ENCODE measurements around the gene CUEDC1. TPM values are rescaled to one million over a fixed set of nuclear protein-coding genes. Genes with fewer than 3 reads are reported as not detected.

CUEDC1 gene
- total RNA-seq, 1 donor from 2014 or later, result 24.6 TPM

DNA sequence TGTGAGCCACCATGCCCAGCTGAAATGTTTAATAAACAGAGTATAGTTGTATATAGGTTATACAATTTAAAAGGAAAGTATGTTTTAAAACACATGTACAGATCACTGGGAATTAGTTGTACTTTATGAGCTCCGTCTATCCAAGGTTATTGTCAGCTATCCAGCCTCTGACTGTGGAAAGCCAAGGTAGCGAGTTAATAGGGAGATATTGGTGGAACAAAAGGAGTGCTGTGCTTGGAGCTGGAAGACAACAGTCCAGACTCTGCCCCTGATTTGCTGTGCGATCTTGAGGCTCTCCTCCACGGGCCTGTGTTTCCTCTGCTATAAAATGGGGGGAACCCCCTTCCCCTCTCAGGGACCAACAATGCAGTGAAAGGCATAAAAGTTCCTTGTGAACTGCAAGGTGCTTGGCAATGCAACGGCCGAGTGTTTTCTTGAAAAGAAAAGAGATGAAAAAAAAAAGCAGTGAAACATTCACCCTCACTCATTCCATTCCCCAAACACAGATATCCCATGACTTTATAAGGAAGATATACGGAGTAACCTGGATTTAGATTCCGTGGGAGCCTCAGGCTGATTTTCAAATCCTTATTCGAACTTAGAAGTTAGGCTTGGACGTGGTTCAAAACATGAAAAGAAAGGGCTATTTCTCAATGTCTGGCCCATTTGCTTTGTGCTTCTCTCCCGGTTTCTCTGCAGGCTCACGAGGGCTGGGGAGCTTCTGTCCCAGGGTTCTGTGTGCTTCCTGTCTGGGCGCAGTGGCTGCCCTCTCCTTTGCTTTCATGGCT, 34.1 kb downstream of the CUEDC1 start:
- Histone ChIP-seq H3K36me3 (ENCODE audit: control insufficient read depth, insufficient read depth, low read length) (no peaks in the 10 kb centered on the region), H3K4me3 (ENCODE audit: low read depth, low read length) (no peak overlapping the region), H3K27me3 (ENCODE audit: control insufficient read depth, insufficient read depth, low read length) (no peaks in the 10 kb centered on the region)
- TF ChIP-seq, protein P1, sequence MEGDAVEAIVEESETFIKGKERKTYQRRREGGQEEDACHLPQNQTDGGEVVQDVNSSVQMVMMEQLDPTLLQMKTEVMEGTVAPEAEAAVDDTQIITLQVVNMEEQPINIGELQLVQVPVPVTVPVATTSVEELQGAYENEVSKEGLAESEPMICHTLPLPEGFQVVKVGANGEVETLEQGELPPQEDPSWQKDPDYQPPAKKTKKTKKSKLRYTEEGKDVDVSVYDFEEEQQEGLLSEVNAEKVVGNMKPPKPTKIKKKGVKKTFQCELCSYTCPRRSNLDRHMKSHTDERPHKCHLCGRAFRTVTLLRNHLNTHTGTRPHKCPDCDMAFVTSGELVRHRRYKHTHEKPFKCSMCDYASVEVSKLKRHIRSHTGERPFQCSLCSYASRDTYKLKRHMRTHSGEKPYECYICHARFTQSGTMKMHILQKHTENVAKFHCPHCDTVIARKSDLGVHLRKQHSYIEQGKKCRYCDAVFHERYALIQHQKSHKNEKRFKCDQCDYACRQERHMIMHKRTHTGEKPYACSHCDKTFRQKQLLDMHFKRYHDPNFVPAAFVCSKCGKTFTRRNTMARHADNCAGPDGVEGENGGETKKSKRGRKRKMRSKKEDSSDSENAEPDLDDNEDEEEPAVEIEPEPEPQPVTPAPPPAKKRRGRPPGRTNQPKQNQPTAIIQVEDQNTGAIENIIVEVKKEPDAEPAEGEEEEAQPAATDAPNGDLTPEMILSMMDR (IDR thresholded peaks at IDR 0.05; ENCODE audit: insufficient read depth, low read length, poor library complexity, severe bottlenecking), result no peak
- DNase-seq (ENCODE audit: low read depth), result no peak

DNA sequence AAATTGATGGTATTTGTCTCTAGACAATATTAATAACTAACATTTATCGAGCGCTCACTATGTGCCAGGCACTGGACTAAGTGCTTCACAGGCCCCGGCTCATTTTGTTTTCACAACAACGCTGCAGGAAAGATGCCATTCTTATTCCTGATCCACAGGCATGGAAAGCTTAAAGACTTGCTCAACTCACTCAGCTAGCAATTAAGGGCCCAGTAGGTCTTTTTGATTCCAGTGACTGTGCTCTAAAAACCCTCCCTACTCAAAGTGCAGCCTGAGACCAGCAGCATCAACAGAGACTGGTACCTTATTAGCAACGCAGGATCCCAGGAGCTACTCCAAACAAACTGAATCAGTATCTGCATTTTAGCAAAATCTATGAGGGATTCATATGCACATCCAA, 35.3 kb downstream of the CUEDC1 start:
- no peak for DNase-seq (ENCODE audit: low read depth)
- no peaks in the 10 kb centered on the region for H3K27me3 ChIP-seq (ENCODE audit: control insufficient read depth, insufficient read depth, low read length)
- H3K4me3 ChIP-seq (ENCODE audit: low read depth, low read length), result no peak overlapping the region
- no peaks in the 10 kb centered on the region for H3K36me3 ChIP-seq (ENCODE audit: control insufficient read depth, insufficient read depth, low read length)
- TF ChIP-seq, protein P1 (IDR thresholded peaks at IDR 0.05; ENCODE audit: insufficient read depth, low read length, poor library complexity, severe bottlenecking), result no peak

DNA sequence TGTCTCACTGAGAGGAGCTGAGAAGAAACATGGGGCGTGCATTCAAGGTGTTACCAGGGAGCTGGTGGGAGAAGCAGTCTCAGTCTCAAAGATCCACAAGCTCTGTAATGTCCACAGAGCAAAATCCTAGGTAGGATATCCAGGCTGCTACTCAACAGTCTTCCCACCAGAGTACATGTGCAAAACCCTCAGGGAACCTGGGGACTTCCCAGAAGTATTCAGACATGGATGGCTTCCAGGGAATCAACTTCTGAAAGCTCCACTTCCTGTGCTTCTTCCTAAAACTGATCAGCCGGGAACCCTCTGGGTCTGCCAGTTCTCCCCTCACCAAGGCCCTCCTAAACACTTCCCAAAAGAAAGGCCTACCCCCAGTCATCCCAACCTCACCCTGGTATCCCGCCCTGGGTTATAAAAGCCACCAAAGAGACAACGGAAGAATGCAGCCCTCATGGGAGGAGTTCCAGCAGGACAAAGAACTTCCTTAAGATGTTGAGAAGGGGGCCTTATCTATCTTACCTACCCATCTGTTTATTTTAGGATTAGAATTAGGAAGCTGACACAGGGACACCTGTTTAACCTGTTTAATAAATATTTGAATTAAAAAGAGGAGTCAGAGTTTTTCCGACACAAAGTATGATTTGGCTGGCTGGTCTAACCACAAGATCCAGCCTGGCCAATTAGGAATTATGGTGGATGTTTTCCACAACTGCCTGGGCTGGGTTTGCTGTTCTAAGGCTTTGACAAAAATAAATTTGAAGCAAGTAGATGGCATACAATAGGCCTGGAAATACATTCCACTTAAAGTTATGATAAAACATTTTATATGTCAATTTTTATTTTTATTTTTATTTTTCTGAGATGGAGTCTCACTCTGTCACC, 37.0 kb downstream of the CUEDC1 start:
- Histone ChIP-seq H3K36me3 (ENCODE audit: control insufficient read depth, insufficient read depth, low read length) (no peaks in the 10 kb centered on the region), H3K4me3 (ENCODE audit: low read depth, low read length) (no peak overlapping the region), H3K27me3 (ENCODE audit: control insufficient read depth, insufficient read depth, low read length) (no peaks in the 10 kb centered on the region)
- TF ChIP-seq, protein P1 (IDR thresholded peaks at IDR 0.05; ENCODE audit: insufficient read depth, low read length, poor library complexity, severe bottlenecking), result no peak
- DNase-seq (ENCODE audit: low read depth), result no peak

GRCh38 chr17:57916925-57917858, 38.0 kb downstream of the CUEDC1 start:
- no peak overlapping the region for H3K4me3 ChIP-seq (ENCODE audit: low read depth, low read length)
- no peak for DNase-seq (ENCODE audit: low read depth)
- TF ChIP-seq, protein P1 (IDR thresholded peaks at IDR 0.05; ENCODE audit: insufficient read depth, low read length, poor library complexity, severe bottlenecking), result no peak
- no peaks in the 10 kb centered on the region for H3K36me3 ChIP-seq (ENCODE audit: control insufficient read depth, insufficient read depth, low read length)
- no peaks in the 10 kb centered on the region for H3K27me3 ChIP-seq (ENCODE audit: control insufficient read depth, insufficient read depth, low read length)

- TF ChIP-seq, protein P1 (IDR thresholded peaks at IDR 0.05; ENCODE audit: insufficient read depth, low read length, poor library complexity, severe bottlenecking), result no peak
- no peak overlapping the region for H3K4me3 ChIP-seq (ENCODE audit: low read depth, low read length)
- H3K36me3 ChIP-seq (ENCODE audit: control insufficient read depth, insufficient read depth, low read length), result no peaks in the 10 kb centered on the region
- no peak for DNase-seq (ENCODE audit: low read depth)
- no peaks in the 10 kb centered on the region for H3K27me3 ChIP-seq (ENCODE audit: control insufficient read depth, insufficient read depth, low read length)
These were observed 39.0 kb downstream of the CUEDC1 start for GRCh38 chr17:57915985-57916757.

Data from kidney epithelial cell (primary cell).